HG02885 (cell line): ENCODE results near the gene ERCC2.
"Not testable (repeated sequence)": the region's sequence is repeated elsewhere in the genome, so short reads cannot be mapped to it uniquely, and the experiment has no call there.

Experiments used
- ATAC-seq: cut with Tn5 transposase; IDR thresholded peaks from one replicate; pipeline ENCODE4 v1.9.1; 2021; ENCODE audit warnings: mild to moderate bottlenecking; ENCODE audit not compliant: unreplicated experiment, poor library complexity

The ERCC2 gene

GRCh38 chr19:45370410-45371204 lies at the start of gene ERCC2:
Gene ERCC2, minus strand, starts transcription at chr19:45370573. Its CDS starts 33 bp downstream, at chr19:45370540.
- ATAC-seq: peak; percentile 97

DNA sequence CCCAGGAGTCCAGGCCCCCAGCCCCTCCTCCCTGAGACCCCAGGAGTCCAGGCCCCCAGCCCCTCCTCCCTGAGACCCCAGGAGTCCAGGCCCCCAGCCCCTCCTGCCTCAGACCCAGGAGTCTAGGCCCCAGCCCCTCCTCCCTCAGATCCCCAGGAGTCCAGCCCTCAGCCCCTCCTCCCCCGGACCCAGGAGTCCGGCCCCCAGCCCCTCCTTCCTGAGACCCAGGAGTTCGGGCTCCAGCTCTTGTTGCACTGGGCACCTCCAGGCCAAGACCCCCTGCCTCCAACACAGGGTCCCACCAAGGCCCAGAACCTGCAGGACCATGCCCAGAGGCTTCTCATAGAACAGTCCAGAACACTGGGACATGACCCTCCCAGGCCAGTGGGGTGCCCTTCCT lies 49.5 kb upstream of the ERCC2 start:
- no peak for ATAC-seq

DNA sequence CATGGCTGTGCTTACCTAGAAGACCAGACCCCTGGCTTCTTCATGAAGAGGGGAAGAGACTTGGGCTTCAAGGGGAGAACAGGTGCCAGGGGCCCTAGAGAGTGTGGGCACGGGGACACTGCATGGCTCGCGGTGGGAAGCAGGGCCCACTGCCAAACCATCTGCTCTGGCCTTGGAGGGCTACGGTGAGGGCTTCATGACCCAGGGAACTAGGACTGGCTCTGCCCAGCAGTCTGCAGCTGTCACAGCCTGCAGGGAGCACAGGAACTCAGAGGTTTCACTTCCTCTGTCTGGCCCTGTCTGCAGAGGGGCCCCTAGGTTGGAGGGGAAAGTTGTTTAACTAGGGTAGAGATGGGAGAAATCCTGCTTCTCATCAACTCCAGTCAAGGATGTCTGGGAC lies 49.0 kb upstream of the ERCC2 start:
- ATAC-seq: peak; percentile 54

- no peak for ATAC-seq
Measured at GRCh38 chr19:45418802-45419201, 48.4 kb upstream of the ERCC2 start.

DNA sequence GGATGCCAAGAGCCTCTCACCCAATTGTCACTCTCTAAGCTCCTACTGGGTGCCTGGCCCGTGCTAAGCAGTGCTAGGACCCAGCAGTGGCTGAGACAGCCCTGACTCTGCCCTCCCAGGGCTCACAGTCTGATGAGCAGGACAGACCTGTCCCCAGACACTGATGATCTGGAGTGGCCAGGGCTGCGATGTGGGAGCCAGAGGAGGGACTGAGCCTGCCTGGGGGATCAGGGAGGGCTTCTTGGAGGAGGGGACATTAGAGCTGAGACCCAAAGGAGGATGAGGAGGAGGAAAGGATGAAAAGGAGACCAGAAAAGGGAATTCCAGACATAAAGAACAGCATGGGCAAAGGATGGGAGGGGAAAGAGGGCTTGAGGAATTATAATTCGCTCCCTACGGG lies 46.8 kb upstream of the ERCC2 start:
- ATAC-seq: no peak

- no peak for ATAC-seq
Measured at GRCh38 chr19:45414468-45414867, 44.1 kb upstream of the ERCC2 start.

GRCh38 chr19:45413497-45413896 lies 43.1 kb upstream of the ERCC2 start:
- ATAC-seq: no peak

DNA sequence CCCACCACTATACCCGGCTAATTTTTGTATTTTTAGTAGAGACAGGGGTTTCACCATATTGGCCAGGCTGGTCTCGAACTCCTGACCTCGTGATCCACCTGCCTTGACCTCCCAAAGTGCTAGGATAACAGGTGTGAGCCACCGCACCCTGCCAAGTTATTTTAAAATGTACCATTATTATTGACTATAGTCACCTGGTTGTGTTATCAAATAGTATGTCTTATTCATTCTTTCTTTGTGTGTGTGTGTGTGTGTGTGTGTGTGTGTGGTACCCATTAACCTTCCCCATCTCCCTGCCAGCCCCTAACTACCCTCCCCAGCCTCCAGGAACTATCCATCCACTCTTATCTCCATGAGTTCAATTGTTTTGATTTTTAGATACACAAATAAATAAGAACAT lies 40.0 kb upstream of the ERCC2 start:
- not testable (repeated sequence) for ATAC-seq

GRCh38 chr19:45409557-45409920 lies 39.2 kb upstream of the ERCC2 start:
- ATAC-seq: no peak

GRCh38 chr19:45408830-45409556 lies 38.6 kb upstream of the ERCC2 start:
- no peak for ATAC-seq

GRCh38 chr19:45408121-45408520 lies 37.7 kb upstream of the ERCC2 start:
- ATAC-seq: no peak

DNA sequence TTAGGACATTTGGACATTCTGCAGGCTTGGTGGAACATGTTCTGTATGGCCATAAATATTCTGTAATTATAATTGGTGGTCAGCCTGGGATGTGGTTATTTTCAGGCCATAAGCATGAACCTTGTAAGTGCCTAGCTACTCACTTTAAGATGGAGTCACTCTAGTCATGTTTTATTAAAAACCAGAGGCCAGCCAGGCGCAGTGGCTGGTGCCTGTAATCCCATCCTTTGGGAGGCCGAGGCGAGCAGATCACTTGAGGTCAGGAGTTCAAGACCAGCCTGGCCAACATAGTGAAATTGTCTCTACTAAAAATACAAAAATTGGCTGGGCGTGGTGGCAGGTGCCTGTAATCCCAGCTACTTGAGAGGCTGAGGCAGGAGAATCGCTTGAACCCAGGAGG lies 37.2 kb upstream of the ERCC2 start:
- not testable (repeated sequence) for ATAC-seq

GRCh38 chr19:45407091-45407375 lies 36.7 kb upstream of the ERCC2 start:
- no peak for ATAC-seq

GRCh38 chr19:45406226-45407090 lies 36.1 kb upstream of the ERCC2 start, which contains the start of gene POLR1G:
Gene POLR1G, plus strand, starts transcription at chr19:45406644. Its CDS starts 53 bp downstream, at chr19:45406697.
- ATAC-seq: peak; percentile 77

DNA sequence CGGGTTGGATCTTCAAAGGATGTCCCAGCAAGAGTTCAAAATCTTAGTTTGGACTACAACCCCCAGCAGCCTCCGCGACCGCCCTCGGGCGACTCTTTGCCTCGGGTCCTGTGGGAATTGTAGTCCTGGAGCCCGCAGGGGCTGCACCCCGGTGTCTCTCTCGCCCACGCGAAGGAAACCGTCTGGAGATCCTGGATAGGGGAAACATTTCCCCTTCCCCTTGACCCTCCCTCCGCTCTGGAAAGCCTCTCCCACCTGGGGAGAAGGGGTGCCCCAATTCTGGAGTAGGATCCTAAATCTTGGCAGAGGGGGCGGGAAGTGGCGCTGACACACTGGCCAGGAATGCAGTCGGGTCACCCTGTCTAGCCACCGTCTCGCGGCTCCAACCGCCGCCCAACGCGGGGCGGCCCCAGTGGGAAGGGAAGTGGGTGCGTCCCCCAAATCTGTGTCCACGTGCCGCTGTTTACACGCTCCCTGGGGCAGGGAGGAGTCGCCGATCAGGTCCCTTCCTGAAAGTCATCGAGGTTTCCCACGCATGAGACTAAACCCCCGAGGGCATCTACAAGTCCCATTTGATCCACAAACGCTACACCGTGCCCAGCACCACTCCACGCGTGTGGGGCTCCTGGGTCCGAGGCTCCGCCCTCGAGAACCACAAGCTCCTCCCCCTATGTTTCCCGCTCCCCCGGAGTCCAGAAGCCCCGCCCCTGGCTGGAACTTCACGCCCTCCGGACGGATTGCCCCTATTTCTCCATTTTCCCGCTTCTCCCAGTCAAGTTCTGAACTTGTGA lies 35.3 kb upstream of the ERCC2 start:
- ATAC-seq: peak; percentile 58

DNA sequence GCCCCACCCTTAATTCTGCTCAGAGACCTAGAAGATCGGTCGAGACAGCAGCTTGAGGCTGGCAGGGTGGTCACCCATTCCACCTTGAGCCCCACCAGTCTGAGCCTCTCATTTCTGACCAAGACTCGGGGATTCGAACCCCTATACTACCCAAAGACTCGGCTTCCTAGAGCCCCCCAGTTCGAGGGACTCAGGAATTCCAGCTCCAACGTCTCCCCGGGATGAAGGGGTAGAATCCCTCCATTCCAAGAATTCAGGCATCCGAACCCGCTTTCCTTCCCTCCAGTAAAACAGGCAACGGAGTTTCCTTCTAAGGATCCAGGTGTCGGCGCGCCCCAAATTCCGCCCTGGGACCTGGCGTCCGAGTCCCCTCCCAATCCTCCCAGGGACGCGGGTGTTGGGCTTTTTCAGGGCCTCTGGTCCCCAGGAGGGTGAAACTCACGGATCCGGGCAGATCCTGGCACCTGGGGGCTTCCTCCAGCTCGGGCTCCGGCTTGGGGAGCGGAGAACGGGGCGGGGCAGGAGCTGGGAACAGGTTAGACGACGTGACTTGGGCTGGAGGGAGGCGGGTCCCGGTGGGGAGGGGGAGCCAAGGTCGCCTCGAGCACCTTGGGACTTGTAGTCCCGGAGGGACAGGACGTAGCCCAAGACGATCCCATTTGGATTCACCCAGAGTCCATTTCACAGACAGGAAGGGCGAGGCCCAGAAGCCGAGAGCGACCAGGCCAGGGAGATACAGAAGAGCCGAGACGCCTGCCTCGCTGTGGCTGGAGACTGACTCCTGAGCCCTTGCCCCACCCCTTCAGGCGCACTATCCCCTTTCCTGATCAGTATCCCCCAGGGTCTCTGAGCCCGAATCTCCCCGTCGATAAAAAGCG lies 34.4 kb upstream of the ERCC2 start, which contains the start of gene PPP1R13L:
PPP1R13L (minus strand) TSS at position 513 of the 878 bp plus-strand sequence. CDS start 6,751 bp downstream, outside the sequence.
- no peak for ATAC-seq

GRCh38 chr19:45403781-45404556 lies 33.6 kb upstream of the ERCC2 start:
- ATAC-seq: no peak

DNA sequence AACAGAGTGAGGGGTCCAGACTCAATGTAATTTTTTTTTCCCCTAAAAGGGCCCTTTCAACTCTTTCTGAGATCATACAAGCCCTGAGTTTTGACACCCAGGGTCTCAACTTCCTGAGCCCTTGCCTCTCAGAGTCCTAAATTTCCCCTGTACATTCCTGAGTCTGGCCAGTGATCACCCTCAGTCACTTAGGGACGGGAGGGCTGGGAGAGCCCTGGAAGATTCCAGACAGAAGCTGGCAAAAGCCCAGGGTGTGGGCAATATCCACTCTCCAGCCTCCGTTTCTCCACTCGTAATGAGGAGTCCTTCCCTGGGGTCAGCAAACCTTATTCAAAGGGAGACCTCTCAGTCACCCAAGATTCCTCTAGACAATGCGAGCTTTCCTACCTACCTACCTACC lies 32.9 kb upstream of the ERCC2 start:
- no peak for ATAC-seq
